ENCODE data around the gene COMMD9.

COMMD9 gene

DNA sequence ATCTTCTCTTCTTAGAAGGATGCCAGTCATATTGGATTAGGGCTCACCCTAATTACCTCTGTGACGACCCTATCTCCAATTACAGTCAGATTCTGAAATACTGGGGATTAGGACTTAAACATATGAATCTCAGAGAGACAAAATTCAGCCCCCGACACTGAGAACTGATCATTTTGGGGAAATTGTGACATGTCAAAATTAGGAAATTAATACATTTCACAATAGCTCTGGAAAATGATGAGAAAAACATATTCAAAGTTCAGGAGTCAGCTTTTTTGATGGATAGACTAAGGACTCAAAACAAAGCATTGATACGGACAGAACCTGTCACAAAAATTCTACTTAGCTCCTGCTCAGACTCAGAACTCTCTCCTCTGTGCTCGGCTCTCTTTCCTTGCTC lies 40.8 kb downstream of the COMMD9 start:
- TF ChIP-seq, protein P1, sequence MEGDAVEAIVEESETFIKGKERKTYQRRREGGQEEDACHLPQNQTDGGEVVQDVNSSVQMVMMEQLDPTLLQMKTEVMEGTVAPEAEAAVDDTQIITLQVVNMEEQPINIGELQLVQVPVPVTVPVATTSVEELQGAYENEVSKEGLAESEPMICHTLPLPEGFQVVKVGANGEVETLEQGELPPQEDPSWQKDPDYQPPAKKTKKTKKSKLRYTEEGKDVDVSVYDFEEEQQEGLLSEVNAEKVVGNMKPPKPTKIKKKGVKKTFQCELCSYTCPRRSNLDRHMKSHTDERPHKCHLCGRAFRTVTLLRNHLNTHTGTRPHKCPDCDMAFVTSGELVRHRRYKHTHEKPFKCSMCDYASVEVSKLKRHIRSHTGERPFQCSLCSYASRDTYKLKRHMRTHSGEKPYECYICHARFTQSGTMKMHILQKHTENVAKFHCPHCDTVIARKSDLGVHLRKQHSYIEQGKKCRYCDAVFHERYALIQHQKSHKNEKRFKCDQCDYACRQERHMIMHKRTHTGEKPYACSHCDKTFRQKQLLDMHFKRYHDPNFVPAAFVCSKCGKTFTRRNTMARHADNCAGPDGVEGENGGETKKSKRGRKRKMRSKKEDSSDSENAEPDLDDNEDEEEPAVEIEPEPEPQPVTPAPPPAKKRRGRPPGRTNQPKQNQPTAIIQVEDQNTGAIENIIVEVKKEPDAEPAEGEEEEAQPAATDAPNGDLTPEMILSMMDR (IDR thresholded peaks at IDR 0.05; ENCODE audit: low read depth, low read length, missing control alignments) = no peak
- in situ Hi-C loops (cut with HindIII; ENCODE audit: low sequenced_read_pairs) = no loop called here
- no peak for DNase-seq (ENCODE audit: low read depth)
- no peak overlapping the region for H3K4me3 ChIP-seq (ENCODE audit: low read depth, low read length)

DNA sequence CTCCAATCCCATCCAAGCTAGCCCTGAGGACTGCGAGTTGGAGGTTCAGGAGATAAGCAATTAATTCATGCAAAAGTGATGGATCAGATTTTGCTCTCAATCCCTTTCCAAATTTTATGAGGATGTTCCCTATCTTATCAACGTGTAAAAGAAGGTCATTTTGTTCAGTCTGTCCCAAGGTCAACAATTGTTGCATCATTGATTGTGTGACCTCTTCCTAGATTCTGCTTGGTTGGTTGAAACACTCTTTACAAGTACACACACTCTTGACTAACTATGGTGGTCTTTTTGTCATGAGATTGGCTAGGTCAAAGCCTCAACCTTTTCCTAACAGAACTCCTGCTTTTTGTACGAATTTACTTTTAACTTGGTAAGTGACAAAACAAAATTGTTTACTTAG lies 41.7 kb downstream of the COMMD9 start:
- TF ChIP-seq, protein P1 (IDR thresholded peaks at IDR 0.05; ENCODE audit: low read depth, low read length, missing control alignments) = no peak
- H3K4me3 ChIP-seq (ENCODE audit: low read depth, low read length) = no peak overlapping the region
- DNase-seq (ENCODE audit: low read depth) = no peak
- in situ Hi-C loops (cut with HindIII; ENCODE audit: low sequenced_read_pairs) = no loop called here

- in situ Hi-C loops (cut with HindIII; ENCODE audit: low sequenced_read_pairs) = no loop called here
- no peak for DNase-seq (ENCODE audit: low read depth)
- no peak overlapping the region for H3K4me3 ChIP-seq (ENCODE audit: low read depth, low read length)
- TF ChIP-seq, protein P1 (IDR thresholded peaks at IDR 0.05; ENCODE audit: low read depth, low read length, missing control alignments) = no peak
Measured at GRCh38 chr11:36243641-36244040, 45.6 kb downstream of the COMMD9 start.

GRCh38 chr11:36241497-36241896 lies 47.7 kb downstream of the COMMD9 start:
- in situ Hi-C loops (cut with HindIII; ENCODE audit: low sequenced_read_pairs) = no loop called here
- DNase-seq (ENCODE audit: low read depth) = no peak
- TF ChIP-seq, protein P1 (IDR thresholded peaks at IDR 0.05; ENCODE audit: low read depth, low read length, missing control alignments) = no peak
- H3K4me3 ChIP-seq (ENCODE audit: low read depth, low read length) = no peak overlapping the region

GRCh38 chr11:36240801-36241200 lies 48.4 kb downstream of the COMMD9 start:
- no peak for DNase-seq (ENCODE audit: low read depth)
- TF ChIP-seq, protein P1 (IDR thresholded peaks at IDR 0.05; ENCODE audit: low read depth, low read length, missing control alignments) = no peak
- no peak overlapping the region for H3K4me3 ChIP-seq (ENCODE audit: low read depth, low read length)
- in situ Hi-C loops (cut with HindIII; ENCODE audit: low sequenced_read_pairs) = no loop called here

DNA sequence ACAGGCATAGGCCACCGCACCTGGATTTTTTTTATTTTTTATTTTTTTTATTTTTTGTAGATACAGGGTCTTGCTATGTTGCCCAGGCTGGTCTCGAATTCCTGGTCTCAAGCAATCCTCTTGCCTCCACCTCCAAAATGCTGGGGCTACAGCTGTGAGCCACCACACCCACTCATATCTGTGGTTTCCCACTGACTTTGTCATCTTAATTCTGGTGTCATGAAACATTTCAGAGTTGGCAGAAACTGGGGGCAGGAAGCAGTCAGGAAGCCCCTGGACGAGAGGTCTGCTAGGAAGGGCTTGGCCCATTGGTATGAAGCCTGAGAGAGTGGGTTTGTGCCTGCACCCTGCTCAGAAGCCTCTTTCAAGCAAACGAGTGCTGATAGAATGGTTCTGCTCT lies 49.1 kb downstream of the COMMD9 start:
- H3K4me3 ChIP-seq (ENCODE audit: low read depth, low read length) = no peak overlapping the region
- in situ Hi-C loops (cut with HindIII; ENCODE audit: low sequenced_read_pairs) = no loop called here
- TF ChIP-seq, protein P1 (IDR thresholded peaks at IDR 0.05; ENCODE audit: low read depth, low read length, missing control alignments) = no peak
- DNase-seq (ENCODE audit: low read depth) = no peak

DNA sequence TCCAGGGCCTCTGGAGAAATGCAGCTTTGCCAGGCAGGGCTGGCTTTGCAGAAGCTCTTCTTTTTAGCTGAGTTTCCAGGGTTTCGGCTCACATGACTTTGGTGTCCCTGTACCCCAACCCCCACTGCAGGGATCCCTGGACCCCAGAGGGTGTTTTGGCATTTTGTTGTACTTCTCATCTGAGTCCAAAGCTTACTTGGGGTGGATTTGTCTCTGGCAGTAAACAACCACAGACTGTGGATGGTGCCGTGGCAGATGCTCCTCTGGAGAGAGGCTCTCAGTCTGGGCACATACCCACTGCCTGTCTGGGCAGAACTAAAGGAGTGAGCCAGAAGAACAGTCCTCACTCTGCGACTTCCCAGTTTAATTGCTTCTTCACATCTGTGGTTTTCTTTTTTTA lies 49.6 kb downstream of the COMMD9 start:
- H3K4me3 ChIP-seq (ENCODE audit: low read depth, low read length) = no peak overlapping the region
- in situ Hi-C loops (cut with HindIII; ENCODE audit: low sequenced_read_pairs) = no loop called here
- DNase-seq (ENCODE audit: low read depth) = no peak
- TF ChIP-seq, protein P1 (IDR thresholded peaks at IDR 0.05; ENCODE audit: low read depth, low read length, missing control alignments) = no peak
